NCI-H187 treated with DMSO at 0.1 percent for 48 hours (cell line): ENCODE measurements around the gene RNF38.

Source experiments
- DNase-seq: peaks from one replicate; lab custom pipeline; 2025; lab: John Stamatoyannopoulos, UW

RNF38 gene

GRCh38 chr9:36293171-36293570 is 106.9 kb downstream of the RNF38 start:
- DNase-seq: no peak

GRCh38 chr9:36292641-36293040 is 107.4 kb downstream of the RNF38 start:
- DNase-seq: no peak

GRCh38 chr9:36290996-36291395 is 109.1 kb downstream of the RNF38 start:
- DNase-seq: no peak

- no peak for DNase-seq
These were observed 110.1 kb downstream of the RNF38 start for GRCh38 chr9:36289836-36290435.

- DNase-seq: no peak
These were observed 112.0 kb downstream of the RNF38 start for GRCh38 chr9:36288070-36288469.
